ENCODE results near the gene B4GALT2. TPM values are rescaled to one million over a fixed set of nuclear protein-coding genes. Genes with fewer than 3 reads are reported as not detected.

B4GALT2 gene
- total and polyA plus RNA-seq, 8 donors: 15.2 to 37.4 (median 22.5) TPM

DNA sequence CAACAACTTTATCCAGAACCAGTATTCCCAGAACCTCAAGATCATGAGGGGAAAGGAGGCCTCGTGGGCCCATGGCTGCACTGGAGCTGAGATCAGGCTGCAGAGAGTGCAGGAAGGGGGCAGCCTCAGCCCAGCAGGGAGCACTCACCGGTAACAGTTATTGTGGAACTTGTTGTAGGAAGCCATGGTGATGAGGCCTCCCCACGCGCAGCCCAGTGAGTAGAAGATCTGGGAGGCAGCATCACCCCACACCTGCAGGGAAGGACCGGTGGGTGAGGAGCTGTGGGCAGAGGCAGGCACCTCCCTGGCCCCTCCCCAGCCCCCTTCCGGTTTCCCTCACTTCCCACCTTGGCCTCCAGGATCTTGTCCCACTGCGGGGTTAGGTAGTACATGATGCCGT lies 23.2 kb downstream of the B4GALT2 start:
- TF ChIP-seq POLR2A (IDR thresholded peaks at IDR 0.05) (no peak), EP300 (IDR thresholded peaks at IDR 0.05) (no peak), POLR2AphosphoS5 (IDR thresholded peaks at IDR 0.05) (no peak)
- TF ChIP-seq, protein P1, sequence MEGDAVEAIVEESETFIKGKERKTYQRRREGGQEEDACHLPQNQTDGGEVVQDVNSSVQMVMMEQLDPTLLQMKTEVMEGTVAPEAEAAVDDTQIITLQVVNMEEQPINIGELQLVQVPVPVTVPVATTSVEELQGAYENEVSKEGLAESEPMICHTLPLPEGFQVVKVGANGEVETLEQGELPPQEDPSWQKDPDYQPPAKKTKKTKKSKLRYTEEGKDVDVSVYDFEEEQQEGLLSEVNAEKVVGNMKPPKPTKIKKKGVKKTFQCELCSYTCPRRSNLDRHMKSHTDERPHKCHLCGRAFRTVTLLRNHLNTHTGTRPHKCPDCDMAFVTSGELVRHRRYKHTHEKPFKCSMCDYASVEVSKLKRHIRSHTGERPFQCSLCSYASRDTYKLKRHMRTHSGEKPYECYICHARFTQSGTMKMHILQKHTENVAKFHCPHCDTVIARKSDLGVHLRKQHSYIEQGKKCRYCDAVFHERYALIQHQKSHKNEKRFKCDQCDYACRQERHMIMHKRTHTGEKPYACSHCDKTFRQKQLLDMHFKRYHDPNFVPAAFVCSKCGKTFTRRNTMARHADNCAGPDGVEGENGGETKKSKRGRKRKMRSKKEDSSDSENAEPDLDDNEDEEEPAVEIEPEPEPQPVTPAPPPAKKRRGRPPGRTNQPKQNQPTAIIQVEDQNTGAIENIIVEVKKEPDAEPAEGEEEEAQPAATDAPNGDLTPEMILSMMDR (IDR thresholded peaks at IDR 0.05): no peak
- H3K4me1 ChIP-seq: peaks cover 0 to 17% (median 15%) of the 10 kb centered on the region in 4 donors
- H3K27me3 ChIP-seq: no peaks in the 10 kb centered on the region
- H3K4me3 ChIP-seq: no peak overlapping the region
- H3K36me3 ChIP-seq: peaks cover 0 to 30% (median 21%) of the 10 kb centered on the region in 4 donors
- no peak overlapping the region for H3K27ac ChIP-seq
- intact Hi-C loops (cut with DNase I; ENCODE audit: low total_unique reads): no loop called here
- H3K9me3 ChIP-seq: no peaks in the 10 kb centered on the region
- 85 to 94% (median 89%) methylated on average over 3 to 8 of the region's 8 CpGs for WGBS, 5 donors
- DNase-seq: no peak

- TF ChIP-seq, protein P1 (IDR thresholded peaks at IDR 0.05): no peak
- no peak for TF ChIP-seq EP300 (IDR thresholded peaks at IDR 0.05)
- no peak for TF ChIP-seq POLR2A (IDR thresholded peaks at IDR 0.05)
- TF ChIP-seq POLR2AphosphoS5 (IDR thresholded peaks at IDR 0.05): no peak
- 80 to 89% (median 87%) methylated on average over 7 to 14 of the region's 14 CpGs for WGBS, 5 donors
- no peaks in the 10 kb centered on the region for H3K9me3 ChIP-seq
- intact Hi-C loops (cut with DNase I; ENCODE audit: low total_unique reads): no loop called here
- peaks cover 0 to 30% (median 21%) of the 10 kb centered on the region in 4 donors for H3K36me3 ChIP-seq
- no peak overlapping the region for H3K27ac ChIP-seq
- H3K4me3 ChIP-seq: no peak overlapping the region
- no peak for DNase-seq
- no peaks in the 10 kb centered on the region for H3K27me3 ChIP-seq
- peaks cover 0 to 12% (median 10%) of the 10 kb centered on the region in 4 donors for H3K4me1 ChIP-seq
Measured at GRCh38 chr1:44002606-44003157, 23.7 kb downstream of the B4GALT2 start.

DNA sequence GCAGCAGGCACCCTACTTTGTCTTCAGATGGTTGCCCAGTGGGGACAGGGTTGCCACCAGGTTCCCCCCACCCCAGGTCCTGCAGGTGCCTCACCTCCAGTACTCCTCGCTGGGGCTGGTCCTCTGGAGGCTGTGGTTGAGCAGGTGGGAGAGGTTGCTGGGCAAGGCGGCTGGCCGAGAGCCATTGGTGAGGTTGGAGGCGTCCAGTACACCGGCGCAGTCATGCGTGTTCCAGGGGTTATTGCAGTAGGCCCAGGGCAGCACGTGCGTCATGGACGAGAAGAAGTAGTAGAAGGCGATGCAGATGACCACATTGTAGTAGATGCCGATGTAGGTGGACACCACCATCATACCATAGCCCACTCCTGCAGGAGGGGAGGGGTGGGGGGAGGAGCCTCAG lies 29.2 kb downstream of the B4GALT2 start:
- peaks cover 0 to 5% (median 5%) of the 10 kb centered on the region in 4 donors for H3K4me1 ChIP-seq
- H3K36me3 ChIP-seq: peaks cover 0 to 14% (median 5%) of the 10 kb centered on the region in 4 donors
- 92 to 97% (median 94%) methylated on average over 12 of the region's 12 CpGs for WGBS, 5 donors
- H3K9me3 ChIP-seq: no peaks in the 10 kb centered on the region
- no peaks in the 10 kb centered on the region for H3K27me3 ChIP-seq
- no peak overlapping the region for H3K27ac ChIP-seq
- TF ChIP-seq POLR2AphosphoS5 (IDR thresholded peaks at IDR 0.05): no peak
- TF ChIP-seq POLR2A (IDR thresholded peaks at IDR 0.05): no peak
- TF ChIP-seq, protein P1 (IDR thresholded peaks at IDR 0.05): no peak
- TF ChIP-seq EP300 (IDR thresholded peaks at IDR 0.05): no peak
- no peak overlapping the region for H3K4me3 ChIP-seq
- intact Hi-C loops (cut with DNase I; ENCODE audit: low total_unique reads): no loop called here
- DNase-seq: no peak

- no peak for TF ChIP-seq EP300 (IDR thresholded peaks at IDR 0.05)
- no peak for TF ChIP-seq POLR2AphosphoS5 (IDR thresholded peaks at IDR 0.05)
- TF ChIP-seq, protein P1 (IDR thresholded peaks at IDR 0.05): no peak
- no peak for TF ChIP-seq POLR2A (IDR thresholded peaks at IDR 0.05)
- intact Hi-C loops (cut with DNase I; ENCODE audit: low total_unique reads): no loop called here
- Histone ChIP-seq H3K4me3 (no peak overlapping the region), H3K27me3 (no peaks in the 10 kb centered on the region), H3K27ac (no peak overlapping the region), H3K9me3 (no peaks in the 10 kb centered on the region), H3K4me1 (peaks cover 0 to 5% (median under 1%) of the 10 kb centered on the region in 4 donors), H3K36me3 (peaks cover 0 to 14% (median 5%) of the 10 kb centered on the region in 4 donors)
- WGBS, 5 donors: 76 to 90% (median 86%) methylated on average over 9 to 11 of the region's 11 CpGs
- no peak for DNase-seq
Measured at GRCh38 chr1:44010935-44011471, 32.0 kb downstream of the B4GALT2 start.
